Stimulated activated naive CD4-positive, alpha-beta T cell (primary cell): ENCODE results near the gene USPL1.
"Not testable (repeated sequence)": the region's sequence is repeated elsewhere in the genome, so short reads cannot be mapped to it uniquely, and the experiment has no call there.

Experiments used
- DNase-seq, 6 experiments: peaks; one replicate each; lab custom pipeline; 2025; lab: John Stamatoyannopoulos, UW

USPL1 gene

GRCh38 chr13:30615866-30616541 lies 1.7 kb upstream of the USPL1 start:
- DNase-seq = peak in 3 of 6 experiments; percentile 26 to 57 (median 46)

DNA sequence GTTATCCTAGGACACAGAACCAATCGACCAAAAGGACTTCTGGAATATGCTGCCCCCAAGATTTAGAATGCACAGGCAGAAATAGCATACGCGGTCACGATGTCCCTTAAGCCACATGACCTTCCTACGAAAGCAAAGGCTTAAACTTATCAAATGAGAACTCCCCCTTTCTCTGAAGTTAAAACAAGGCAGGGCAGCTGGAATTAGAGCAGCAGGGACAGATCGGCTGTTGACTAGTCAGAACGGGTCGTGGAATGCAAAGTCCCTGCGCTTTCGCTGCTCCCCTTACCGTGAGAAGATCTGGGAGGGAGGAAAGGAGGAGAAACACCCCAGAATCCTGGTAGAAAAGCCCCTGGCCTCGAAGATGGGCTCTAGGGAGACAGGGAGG lies 799 bp upstream of the USPL1 start:
- peak in 4 of 6 experiments; percentile 53 to 81 (median 64) for DNase-seq

DNA sequence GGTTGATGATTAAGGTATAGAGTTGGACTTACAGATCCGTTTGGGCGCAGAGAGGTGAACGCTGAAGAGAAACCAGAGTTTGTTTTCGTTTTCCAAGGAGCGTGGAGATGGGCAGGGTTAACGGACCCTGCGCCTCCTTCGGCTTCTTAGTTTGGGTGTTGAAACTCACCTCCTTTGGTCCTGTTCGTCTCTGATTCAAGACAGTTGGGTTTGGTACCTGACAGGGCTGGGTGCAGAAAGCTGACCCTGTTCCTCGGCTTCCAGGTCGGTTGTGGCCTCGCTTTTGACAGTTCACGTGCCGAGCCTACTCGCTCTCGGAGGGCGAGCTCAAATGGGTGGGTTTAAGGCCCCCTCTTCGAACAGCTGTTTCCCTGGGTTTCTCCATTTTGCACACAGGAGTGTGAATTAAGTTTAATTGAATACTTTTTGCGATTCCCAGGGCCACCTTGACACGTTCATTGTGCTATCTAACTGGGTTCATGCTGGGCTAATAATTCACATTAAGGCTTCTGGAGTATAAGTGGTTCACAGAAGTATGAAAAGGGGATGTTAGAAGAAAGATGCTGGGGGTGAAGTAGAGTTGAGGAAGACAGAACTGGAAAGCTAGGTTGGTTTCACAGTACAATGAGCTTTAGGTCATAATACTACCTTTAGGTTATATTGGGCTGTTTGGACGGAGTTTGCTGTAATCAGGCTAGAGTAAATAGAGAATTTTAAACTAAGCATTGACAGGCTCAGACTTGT lies 638 bp downstream of the USPL1 start:
- peak in 1 of 6 experiments; percentile 30 for DNase-seq

DNA sequence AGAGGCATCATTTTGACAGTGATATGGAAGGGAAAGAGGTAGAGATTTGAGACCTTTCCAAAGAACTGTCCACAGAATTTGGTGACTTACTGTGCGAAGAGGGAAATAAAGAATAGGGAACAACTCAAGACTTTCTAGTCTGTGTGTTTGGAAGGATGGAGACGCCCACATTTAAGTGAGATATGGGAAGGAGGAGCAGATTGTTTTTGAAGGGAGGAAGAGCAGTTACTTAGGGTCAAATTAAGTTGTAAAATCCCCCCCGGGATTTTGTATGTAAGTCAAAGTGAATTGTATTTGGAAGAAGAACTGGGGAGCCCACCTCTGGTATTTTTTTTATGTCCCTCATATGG lies 1.2 kb downstream of the USPL1 start:
- DNase-seq = no peak

DNA sequence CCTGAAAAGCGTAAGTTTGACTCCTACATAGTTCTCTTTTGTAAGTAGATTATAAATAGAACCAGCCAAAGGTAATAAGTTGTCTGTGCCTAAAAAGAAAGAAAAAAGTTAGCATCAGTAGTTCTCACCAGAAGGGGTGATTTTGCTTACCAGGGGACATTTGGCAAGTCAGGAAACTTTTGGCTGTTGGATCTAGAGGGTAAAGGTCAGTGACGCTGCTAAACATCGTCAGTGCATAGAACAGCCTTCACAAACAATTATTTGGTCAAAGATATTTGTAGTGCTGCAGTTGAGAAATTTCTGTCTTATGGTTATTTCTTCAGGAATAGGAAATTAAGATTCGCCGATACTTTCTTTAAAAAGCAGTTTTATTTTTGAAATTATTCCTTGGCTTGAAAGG lies 2.0 kb downstream of the USPL1 start:
- no peak for DNase-seq

DNA sequence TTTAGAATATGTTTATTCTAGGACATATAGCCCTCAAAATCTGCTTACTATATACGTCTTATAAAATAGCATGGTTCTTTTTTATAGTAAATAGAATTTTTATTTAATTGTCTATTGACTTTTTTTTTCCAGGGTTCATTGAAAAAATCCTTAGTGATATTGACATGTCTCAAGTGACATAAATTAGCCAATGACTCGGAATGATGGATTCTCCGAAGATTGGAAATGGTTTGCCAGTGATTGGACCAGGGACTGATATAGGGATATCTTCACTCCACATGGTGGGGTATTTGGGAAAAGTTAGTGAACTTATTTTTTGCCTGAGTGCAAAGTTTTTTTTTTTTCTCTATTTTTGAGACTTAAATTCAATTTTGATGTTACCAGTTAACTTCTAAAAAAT lies 3.2 kb downstream of the USPL1 start:
- no peak for DNase-seq

DNA sequence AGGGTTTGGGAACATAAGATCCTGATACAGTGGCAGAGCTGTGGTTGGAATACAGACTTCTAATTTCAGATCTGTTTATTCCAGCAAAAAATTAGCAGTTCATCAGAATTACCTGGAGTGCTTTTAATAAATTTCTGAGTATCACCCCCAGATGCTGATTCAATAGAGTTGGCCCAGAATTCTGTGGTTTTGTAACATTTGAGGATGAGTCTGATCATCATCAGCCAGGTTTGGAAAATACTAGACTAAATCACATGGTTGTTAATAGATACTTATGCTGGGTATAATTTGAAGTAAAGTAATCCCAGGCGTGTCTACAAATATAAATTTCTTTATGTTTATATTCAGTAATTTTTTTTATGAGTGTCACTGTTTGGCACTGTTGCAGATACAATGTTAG lies 4.8 kb downstream of the USPL1 start:
- no peak for DNase-seq

DNA sequence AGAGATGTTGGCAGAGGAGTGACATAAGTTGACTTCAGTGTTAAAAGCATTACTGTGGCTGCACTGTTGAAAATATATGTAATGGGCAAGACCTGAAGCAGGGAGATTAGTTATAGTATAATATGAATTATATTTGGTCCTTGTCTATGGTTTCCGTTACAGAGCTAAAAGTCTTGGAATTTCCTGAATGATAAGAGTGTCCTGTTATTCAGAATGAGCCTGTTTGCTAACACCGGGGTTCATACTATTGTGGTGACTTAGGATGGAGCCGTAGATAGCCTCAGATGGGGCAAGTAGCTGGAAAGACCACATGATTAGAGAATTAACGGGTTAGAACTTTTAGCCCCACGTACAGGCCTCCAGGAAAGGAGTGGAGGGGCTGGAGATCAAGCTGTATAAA lies 5.7 kb downstream of the USPL1 start:
- DNase-seq = no peak

DNA sequence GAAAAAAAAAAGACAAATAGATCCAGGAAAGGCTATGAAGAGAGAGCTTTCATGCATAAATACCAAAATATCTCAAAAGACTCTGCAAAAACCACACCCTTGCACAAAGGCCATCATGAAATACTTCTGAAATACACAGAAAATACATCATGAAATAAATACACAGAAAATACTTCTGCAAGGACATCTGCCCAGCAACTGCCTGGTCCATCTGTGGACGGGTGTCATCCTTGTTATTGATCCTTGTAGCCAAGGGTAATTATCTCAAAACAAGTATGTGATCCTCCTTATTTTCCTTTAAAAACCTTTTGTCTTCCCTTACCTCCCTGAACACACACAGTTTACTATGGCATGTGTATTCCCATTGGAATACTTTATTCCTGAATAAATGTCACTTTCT lies 6.9 kb downstream of the USPL1 start:
- DNase-seq = no peak

GRCh38 chr13:30629527-30629926 lies 11.8 kb downstream of the USPL1 start:
- no peak for DNase-seq

DNA sequence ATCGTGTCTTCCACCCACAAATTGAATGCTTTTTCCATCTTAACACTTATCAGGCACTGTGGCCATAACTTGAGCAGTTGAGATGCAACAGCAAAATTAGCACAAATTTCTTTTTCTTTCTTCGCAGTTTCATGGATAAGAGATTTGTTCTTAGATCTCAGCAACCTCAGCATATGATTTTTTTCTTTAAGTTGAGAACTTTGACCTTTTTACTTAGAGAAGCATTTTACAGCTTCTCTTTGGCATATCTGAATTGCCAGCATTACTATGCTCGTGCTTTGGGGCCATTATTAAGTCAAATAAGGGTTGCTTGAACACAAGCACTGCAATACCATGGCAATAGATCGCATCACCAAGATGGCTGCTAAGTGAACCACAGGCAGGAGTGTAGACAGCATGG lies 16.1 kb downstream of the USPL1 start:
- no peak for DNase-seq

GRCh38 chr13:30634838-30635237 lies 17.1 kb downstream of the USPL1 start:
- no peak for DNase-seq

- DNase-seq = no peak
These were observed 20.6 kb downstream of the USPL1 start for GRCh38 chr13:30638301-30638700.

DNA sequence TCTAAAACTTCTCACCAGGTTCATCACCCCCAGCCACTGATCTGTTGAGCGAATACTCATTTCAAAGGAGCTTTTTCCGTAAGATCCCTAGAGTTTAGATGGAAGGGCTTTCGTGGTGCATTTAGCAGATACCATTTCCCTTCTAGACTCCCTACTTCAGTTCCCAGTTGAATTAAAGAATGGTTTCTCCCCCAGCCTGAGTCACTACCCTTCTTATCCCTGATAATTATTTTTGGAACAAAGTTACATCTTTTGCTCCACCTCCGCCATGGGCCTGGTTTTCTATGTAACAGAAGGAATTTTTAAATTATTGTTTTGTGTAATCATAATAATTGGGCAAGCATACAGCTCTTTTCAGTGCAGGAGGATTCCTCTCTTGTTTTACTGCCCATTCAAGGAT lies 22.0 kb downstream of the USPL1 start:
- no peak for DNase-seq

DNA sequence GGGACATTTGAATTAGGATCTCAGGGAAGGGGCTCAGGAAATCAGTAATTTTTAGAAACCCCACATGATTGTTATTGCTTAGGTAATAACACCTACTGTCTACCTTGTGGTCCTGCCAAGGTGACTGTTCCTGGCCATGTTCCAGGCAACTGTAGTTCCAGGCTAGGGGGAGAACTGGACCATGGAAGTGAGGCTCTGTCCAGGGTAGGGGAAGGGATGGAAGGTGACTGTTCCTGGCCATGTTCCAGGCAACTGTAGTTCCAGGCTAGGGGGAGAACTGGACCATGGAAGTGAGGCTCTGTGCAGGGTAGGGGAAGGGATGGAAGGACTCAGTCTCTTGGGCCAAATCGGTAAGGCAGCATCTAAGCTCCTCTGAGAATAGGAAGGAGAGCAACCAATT lies 23.5 kb downstream of the USPL1 start:
- not testable (repeated sequence) for DNase-seq

- DNase-seq = no peak
These were observed 27.9 kb downstream of the USPL1 start for GRCh38 chr13:30645629-30646028.

- no peak for DNase-seq
These were observed 29.7 kb downstream of the USPL1 start for GRCh38 chr13:30647420-30647819.

DNA sequence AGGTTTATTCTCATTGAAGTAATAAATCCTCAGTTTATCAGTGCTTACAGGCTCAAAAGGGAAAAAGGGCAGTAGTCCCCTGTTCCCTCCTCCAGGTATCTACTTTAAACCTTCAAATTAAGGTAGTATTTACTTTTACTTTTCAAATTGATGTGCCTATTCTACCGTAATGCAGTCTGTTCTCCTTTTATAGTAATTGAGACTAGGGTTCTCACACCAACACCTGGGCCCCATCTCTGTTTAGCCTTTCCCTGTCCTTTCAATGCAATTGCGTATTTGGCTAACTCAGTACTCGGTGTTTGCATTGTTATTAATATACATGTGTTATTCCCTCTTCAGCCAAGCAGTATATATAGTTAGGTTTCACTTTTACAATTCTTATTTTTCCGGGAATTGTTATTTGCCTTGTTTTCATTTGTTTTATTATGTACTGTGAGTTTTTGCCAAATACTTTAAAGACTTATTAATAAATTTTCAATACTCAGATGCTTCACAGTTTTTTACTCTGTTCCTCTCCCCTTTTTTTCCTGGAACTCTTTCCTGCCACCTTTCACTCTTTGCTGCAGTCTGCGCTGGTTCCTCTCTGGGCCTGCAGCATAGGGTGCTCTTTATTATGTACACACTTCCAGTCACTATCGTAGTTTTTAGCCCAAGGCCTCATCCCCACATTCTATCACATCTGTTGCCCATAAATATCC lies 30.3 kb downstream of the USPL1 start:
- no peak for DNase-seq

DNA sequence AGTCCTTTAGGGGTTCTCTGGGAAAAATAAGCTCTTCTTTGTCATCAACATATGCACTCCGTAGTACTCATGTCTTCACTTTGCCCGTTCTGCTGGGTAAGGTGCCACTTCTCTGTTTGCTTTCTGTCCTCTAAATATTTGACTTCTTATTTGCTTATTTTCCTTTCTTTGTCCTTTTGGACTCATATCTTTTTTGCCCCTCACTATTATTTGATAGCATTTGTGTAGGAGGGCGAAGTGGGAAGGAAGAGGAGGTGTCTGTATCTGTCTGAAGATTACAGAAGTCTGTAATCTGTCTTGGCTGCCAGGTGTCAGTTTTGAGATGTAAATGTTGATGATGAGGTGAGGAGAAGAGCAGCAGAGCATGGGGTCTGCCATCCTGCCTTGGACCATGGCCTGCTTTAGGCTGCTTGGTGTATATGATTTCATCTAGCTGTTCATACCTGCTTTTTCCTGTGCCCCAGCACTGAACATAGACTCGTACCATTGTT lies 30.8 kb downstream of the USPL1 start:
- DNase-seq = no peak

DNA sequence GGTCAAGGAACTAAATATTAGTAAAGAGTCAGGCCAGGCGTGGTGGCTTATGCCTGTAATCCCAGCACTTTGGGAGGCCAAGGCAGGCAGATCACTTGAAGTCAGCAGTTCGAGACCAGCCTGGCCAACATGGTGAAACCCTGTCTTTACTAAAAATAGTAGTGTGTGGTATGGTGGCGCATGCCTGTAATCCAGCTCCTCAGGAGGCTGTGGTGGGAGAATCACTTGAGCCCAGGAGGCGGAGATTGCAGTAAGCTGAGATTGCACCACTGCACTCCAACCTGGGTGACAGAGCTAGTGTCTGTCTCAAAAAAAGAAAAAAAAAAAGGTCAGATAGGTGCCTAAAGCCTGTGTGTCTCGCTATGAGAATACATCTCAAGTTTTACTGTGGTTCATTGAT lies 33.9 kb downstream of the USPL1 start:
- not testable (repeated sequence) for DNase-seq

DNA sequence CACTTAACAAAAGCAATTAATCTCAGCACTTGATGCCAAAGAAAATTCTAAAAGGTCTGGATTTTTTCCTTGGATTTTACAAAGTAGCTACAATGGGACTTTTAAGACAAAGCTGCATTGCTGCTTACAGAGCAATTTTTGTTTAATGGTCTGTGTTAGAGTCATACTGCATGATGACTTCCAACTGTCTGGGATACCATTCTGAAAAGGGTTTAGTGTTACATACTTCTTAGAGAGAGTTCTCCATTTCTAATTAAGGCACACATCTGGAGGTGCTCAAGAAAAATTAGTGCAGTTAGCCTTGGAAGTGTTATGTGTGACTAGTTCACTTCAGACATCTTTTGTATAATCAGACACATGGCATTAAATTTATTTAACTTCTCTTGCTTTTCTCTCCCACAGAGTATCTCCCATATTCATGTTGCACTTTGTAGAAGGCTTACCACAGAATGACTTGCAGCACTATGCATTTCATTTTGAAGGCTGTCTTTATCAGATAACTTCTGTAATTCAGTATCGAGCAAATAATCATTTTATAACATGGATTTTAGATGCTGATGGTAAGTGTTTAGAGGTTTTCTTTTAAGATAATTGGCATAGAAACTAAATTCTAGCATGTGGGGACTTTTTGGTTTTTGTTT lies 35.1 kb downstream of the USPL1 start:
- DNase-seq = no peak

DNA sequence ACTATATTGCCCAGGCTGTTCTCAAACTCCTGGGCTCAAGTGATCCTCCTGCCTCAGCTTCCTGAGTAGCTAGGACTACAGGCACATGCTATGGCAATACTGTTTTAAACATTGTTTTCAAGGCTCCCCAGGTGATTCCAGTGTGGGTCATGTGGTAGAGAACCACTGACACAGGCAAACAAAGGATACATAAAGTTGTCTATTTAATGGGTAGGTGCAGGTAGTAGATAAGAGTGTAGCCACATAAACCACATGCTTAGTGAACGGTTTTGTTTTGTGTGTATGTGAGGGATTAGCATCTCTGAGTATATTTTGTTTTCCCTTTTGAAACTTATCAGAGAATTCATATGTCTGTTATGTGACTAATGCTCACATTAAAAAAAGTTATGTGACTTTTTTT lies 36.7 kb downstream of the USPL1 start:
- no peak for DNase-seq

DNA sequence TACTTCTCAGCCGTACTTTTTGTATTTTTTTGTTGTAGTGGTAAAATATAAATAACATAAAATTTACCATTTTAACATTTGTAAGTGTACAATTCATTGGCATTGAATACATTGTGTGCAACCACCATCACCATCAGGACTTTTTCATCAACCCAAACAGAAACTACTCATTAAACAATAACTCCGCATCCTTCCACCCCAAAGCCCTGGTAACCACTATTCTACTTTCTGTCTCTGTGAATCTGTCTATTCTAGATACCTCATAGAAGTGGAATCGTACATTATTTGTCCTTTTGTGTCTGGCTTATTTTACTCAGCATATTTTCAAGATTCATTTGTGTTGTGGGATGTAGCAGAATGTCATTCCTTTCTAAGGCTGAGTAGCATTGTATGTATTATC lies 38.5 kb downstream of the USPL1 start:
- DNase-seq = no peak
